ENCODE data around the gene LAMB1. TPM values are rescaled to one million over a fixed set of nuclear protein-coding genes. Genes with fewer than 3 reads are reported as not detected.
"Not testable (repeated sequence)": the region's sequence is repeated elsewhere in the genome, so short reads cannot be mapped to it uniquely, and the experiment has no call there.

Gene LAMB1
- total RNA-seq, 1 donor from 2014 or later = 303 TPM

- ATAC-seq (no peak), DNase-seq (ENCODE audit: low spot score) (no peak)
- intact Hi-C loops (cut with DNase I) = no loop called here
Measured at GRCh38 chr7:107902381-107902780, 100.6 kb downstream of the LAMB1 start.

- intact Hi-C loops (cut with DNase I) = no loop called here
- ATAC-seq (no peak), DNase-seq (ENCODE audit: low spot score) (no peak)
Measured at GRCh38 chr7:107900496-107901015, 102.4 kb downstream of the LAMB1 start.

GRCh38 chr7:107898997-107899594 is 103.9 kb downstream of the LAMB1 start:
- DNase-seq (ENCODE audit: low spot score) (no peak), ATAC-seq (no peak)
- intact Hi-C loops (cut with DNase I) = no loop called here

- ATAC-seq; intact Hi-C loops (cut with DNase I): not testable (repeated sequence)
Measured at GRCh38 chr7:107892367-107892741, 110.6 kb downstream of the LAMB1 start.

GRCh38 chr7:107891636-107892366 is 111.2 kb downstream of the LAMB1 start:
- intact Hi-C loops (cut with DNase I) = no loop called here
- no peak for DNase-seq (ENCODE audit: low spot score)
- ATAC-seq = no peak

More at GRCh38 chr7:107892367-107892741, 110.6 kb downstream of the LAMB1 start:
- DNase-seq (ENCODE audit: low spot score) = not testable (repeated sequence)

- ATAC-seq = peak; percentile 100
- intact Hi-C loops (cut with DNase I) = no loop called here
Measured at GRCh38 chr7:107890962-107891635, 111.9 kb downstream of the LAMB1 start, which contains the start of gene DLD. DLD (plus strand) TSS chr7:107891183; CDS start chr7:107891251, 68 bp downstream.

GRCh38 chr7:107890493-107890961 is 112.4 kb downstream of the LAMB1 start:
- peak; percentile 44 for ATAC-seq
- intact Hi-C loops (cut with DNase I) = no loop called here
- DNase-seq (ENCODE audit: low spot score) = no peak

More at GRCh38 chr7:107890962-107891635, 111.9 kb downstream of the LAMB1 start, which contains the start of gene DLD:
- peak; percentile 97 for DNase-seq (ENCODE audit: low spot score)

GRCh38 chr7:107889992-107890391 is 113.0 kb downstream of the LAMB1 start:
- DNase-seq (ENCODE audit: low spot score) (no peak), ATAC-seq (no peak)
- intact Hi-C loops (cut with DNase I) = no loop called here

- DNase-seq (ENCODE audit: low spot score); ATAC-seq; intact Hi-C loops (cut with DNase I): not testable (repeated sequence)
Measured at GRCh38 chr7:107887827-107888226, 115.1 kb downstream of the LAMB1 start.

GRCh38 chr7:107884066-107884818 is 118.7 kb downstream of the LAMB1 start:
- ATAC-seq (no peak), DNase-seq (ENCODE audit: low spot score) (no peak)
- intact Hi-C loops (cut with DNase I) = loop anchor here (5.0 kb wide), 1 partner anchor 142 kb away; the partner anchor contains the start of gene CBLL1

GRCh38 chr7:107882766-107883165 is 120.2 kb downstream of the LAMB1 start:
- intact Hi-C loops (cut with DNase I) = loop anchor here (5.0 kb wide), 1 partner anchor 140 kb away; the partner anchor contains the start of gene CBLL1
- no peak for ATAC-seq
- DNase-seq (ENCODE audit: low spot score) = no peak

- intact Hi-C loops (cut with DNase I) = loop anchor here (5.0 to 10.0 kb wide), 3 partner anchors 137 to 268 kb away; partner anchors contain the start of gene CBLL1
- peak; percentile 83 for ATAC-seq
- no peak for DNase-seq (ENCODE audit: low spot score)
Measured at GRCh38 chr7:107879400-107880035, 123.4 kb downstream of the LAMB1 start.

- intact Hi-C loops (cut with DNase I) = loop anchor here (5.0 to 10.0 kb wide), 2 partner anchors 154 to 269 kb away; no protein-coding TSS in a partner anchor
- ATAC-seq (no peak), DNase-seq (ENCODE audit: low spot score) (no peak)
Measured at GRCh38 chr7:107878636-107879035, 124.3 kb downstream of the LAMB1 start.

- intact Hi-C loops (cut with DNase I) = loop anchor here (5.0 to 10.0 kb wide), 2 partner anchors 153 to 269 kb away; no protein-coding TSS in a partner anchor
- ATAC-seq (no peak), DNase-seq (ENCODE audit: low spot score) (no peak)
Measured at GRCh38 chr7:107877731-107878382, 125.1 kb downstream of the LAMB1 start.

GRCh38 chr7:107876916-107877315 is 126.0 kb downstream of the LAMB1 start:
- DNase-seq (ENCODE audit: low spot score) (no peak), ATAC-seq (no peak)
- intact Hi-C loops (cut with DNase I) = loop anchor here (5.0 to 10.0 kb wide), 2 partner anchors 152 to 270 kb away; no protein-coding TSS in a partner anchor

- ATAC-seq (peak; percentile 87), DNase-seq (ENCODE audit: low spot score) (no peak)
- intact Hi-C loops (cut with DNase I) = loop anchor here (5.0 to 10.0 kb wide), 2 partner anchors 150 to 272 kb away; no protein-coding TSS in a partner anchor
Measured at GRCh38 chr7:107874605-107875446, 128.1 kb downstream of the LAMB1 start.

Measured in sciatic nerve (tissue), 2 donors.